ENCODE data around the gene KCNK16.

Gene KCNK16

GRCh38 chr6:39341352-39341751 is 18.9 kb upstream of the KCNK16 start:
- no peak for DNase-seq

- DNase-seq = no peak
Measured at GRCh38 chr6:39339868-39340550, 17.5 kb upstream of the KCNK16 start.

- no peak for DNase-seq
Measured at GRCh38 chr6:39339096-39339867, 16.8 kb upstream of the KCNK16 start.

- no peak for DNase-seq
Measured at GRCh38 chr6:39338397-39338796, 15.9 kb upstream of the KCNK16 start.

GRCh38 chr6:39335780-39336545 is 13.5 kb upstream of the KCNK16 start:
- DNase-seq = no peak

GRCh38 chr6:39333644-39334438 is 11.3 kb upstream of the KCNK16 start:
- no peak for DNase-seq

- no peak for DNase-seq
Measured at GRCh38 chr6:39330476-39330875, 8.0 kb upstream of the KCNK16 start.

GRCh38 chr6:39330057-39330456 is 7.6 kb upstream of the KCNK16 start:
- DNase-seq = no peak

GRCh38 chr6:39328066-39328465 is 5.6 kb upstream of the KCNK16 start:
- DNase-seq = no peak

- no peak for DNase-seq
Measured at GRCh38 chr6:39327507-39327906, 5.0 kb upstream of the KCNK16 start.

- no peak for DNase-seq
Measured at GRCh38 chr6:39321761-39322160, 741 bp downstream of the KCNK16 start.

- no peak for DNase-seq
Measured at GRCh38 chr6:39320363-39320984, 2.0 kb downstream of the KCNK16 start.

GRCh38 chr6:39319621-39320362 is 2.7 kb downstream of the KCNK16 start:
- no peak for DNase-seq

- no peak for DNase-seq
Measured at GRCh38 chr6:39317256-39317655, 5.2 kb downstream of the KCNK16 start.

- DNase-seq = no peak
Measured at GRCh38 chr6:39314273-39314795, 8.2 kb downstream of the KCNK16 start, which contains the start of gene KCNK17. Gene KCNK17, minus strand, starts transcription at chr6:39314419. Its CDS starts 99 bp downstream, at chr6:39314320.

GRCh38 chr6:39313526-39314272 is 8.8 kb downstream of the KCNK16 start:
- no peak for DNase-seq

GRCh38 chr6:39312912-39313525 is 9.5 kb downstream of the KCNK16 start:
- DNase-seq = no peak

- DNase-seq = no peak
Measured at GRCh38 chr6:39310542-39310941, 12.0 kb downstream of the KCNK16 start.

- DNase-seq = peak; percentile 55
Measured at GRCh38 chr6:39309942-39310531, 12.5 kb downstream of the KCNK16 start.

- DNase-seq = no peak
Measured at GRCh38 chr6:39307462-39307861, 15.0 kb downstream of the KCNK16 start.

Measured in activated naive CD4-positive, alpha-beta T cell treated with anti-CD3 and anti-CD28 coated beads, Interleukin-2, amount 50 U/mL, for 16 hours (primary cell).